HG02981 (cell line): Measurements from ENCODE around the gene TIGD3.

Experiments
- ATAC-seq: cut with Tn5 transposase; IDR thresholded peaks from one replicate; pipeline ENCODE4 v1.9.1; 2021; ENCODE audit warnings: mild to moderate bottlenecking, moderate library complexity; ENCODE audit not compliant: unreplicated experiment

TIGD3 gene

GRCh38 chr11:65366340-65366773, 11.8 kb downstream of the TIGD3 start:
- ATAC-seq, result no peak

DNA sequence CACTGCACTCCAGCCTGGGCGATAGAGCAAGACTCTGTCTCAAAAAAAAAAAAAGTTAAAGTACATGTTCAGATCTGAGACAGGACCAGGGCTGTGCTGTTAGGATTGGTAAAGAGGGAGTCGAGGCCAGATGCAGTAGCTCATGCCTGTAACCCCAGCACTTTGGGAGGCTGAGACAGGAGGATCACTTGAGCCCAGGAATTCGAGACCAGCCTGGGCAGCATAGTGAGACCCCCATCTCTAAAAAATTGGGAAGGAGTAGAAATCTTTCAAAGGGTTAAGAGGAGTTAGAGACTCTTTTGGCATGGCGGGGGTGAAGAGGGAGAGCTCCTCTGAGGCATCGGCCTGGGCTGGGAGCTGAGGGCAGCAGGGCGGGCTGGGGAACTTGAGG, 16.1 kb downstream of the TIGD3 start:
- ATAC-seq, result no peak

GRCh38 chr11:65373839-65374580, 19.5 kb downstream of the TIGD3 start:
- no peak for ATAC-seq

DNA sequence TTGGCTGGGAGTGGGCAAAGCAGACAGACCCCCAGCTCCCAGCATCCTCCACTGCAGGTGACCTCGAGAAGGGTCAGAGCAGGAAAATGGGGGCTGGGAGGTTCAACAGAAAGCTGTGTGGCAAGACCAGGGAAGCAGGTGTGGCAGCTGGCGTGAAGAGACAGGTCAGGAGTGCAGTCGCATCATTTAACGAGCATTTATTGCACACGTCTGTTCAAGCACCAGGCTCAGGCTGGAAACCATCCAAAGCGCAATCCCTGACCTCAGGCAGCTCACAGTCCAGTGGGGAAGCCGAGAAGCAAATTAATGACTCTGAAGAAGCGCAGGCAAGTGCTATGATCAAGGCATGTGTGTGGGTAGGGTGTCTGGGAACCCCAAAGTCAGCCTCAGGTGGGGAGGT, 20.5 kb downstream of the TIGD3 start:
- ATAC-seq, result no peak

- ATAC-seq, result no peak
Observed at GRCh38 chr11:65376138-65376713, 21.7 kb downstream of the TIGD3 start.

GRCh38 chr11:65377036-65377435, 22.5 kb downstream of the TIGD3 start:
- ATAC-seq, result no peak

DNA sequence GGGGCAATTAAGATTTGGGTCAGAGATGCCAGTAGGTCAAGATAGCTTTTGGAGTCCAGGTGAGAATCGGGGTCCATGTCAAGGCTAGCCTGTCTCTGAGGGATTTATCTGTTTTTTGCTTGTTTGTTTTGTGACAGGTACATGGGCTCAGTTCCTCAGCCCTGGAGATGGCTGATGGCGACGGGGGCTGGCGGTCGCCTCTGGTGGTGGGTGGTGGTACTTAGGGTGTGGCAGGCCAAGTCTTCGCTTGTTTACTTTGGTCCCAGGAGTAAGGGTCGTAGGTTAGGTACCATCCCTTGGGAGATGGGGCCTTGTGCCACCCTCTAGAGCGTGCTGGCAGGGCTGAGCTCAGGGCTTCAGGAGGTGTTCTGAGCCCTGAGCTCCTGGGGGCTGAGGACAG, 23.2 kb downstream of the TIGD3 start:
- no peak for ATAC-seq

DNA sequence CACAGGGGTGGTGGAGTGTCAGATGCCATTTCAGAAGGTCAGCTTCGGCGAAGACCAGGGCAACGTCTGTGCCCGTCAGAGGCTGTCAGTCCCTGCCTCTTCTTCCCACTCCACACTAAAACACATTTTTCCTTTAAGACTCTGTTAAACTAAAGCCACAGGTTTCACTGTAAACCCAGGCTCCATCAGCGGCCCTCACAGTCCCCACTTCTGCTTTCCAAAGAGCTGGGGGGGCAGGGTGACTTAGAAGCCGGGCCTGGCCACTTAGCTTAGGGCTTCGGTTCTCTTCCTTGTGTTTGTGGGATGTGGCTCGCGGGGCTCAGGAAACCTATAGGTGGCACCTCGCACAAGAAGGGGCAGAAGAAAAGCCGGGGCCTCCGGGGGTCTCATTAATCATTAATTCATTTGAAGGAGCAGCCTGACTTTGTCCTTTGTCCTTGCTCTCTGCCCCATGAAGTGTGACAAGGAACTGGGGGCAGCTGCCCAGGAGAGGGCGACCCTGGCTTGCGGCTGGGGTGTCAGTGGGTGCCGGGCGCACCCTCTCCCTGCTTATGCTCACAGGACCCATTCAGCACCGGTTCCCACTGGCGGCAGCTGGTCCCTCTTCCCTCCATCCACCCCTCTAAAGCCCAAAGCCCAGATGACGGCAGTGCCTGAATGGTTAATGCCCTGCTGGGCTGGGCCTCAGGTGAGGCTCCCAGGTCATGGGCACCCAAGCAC, 23.8 kb downstream of the TIGD3 start:
- ATAC-seq, result no peak

DNA sequence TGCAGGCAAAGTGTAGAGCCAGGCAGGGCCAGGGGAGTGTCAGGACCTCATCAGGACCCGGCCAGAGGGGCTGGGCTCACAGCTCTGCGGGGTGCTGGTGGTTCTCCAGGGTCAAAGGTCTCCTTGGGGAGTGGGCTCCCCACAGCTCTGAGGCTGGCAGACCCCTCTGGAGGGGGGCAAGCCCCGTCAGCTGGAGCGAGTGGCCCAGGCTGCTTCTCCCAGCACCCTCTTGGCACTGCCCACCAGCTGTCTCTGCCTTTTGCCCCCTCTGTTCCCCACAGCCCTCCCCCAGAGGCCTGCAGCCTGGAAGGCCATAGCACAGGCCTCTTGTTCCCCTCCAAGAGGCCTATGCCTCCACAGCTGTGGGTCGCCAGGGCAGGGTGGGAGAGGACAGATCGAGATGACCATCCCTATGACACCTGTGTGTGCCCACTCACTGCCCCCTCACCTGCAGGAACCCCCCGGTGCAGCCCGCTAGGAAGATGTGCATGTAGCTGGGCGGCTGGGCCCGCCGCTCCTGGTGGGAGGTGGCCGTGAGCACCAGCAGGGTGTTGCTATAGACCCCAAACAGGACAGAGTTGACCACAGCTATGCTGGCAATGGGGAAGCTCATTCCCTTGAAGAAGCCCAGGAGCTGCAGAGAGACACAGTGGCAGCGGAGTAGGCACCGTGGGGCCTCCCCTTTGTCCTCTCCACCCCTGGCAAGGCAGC, 24.5 kb downstream of the TIGD3 start:
- no peak for ATAC-seq

GRCh38 chr11:65379698-65380459, 25.3 kb downstream of the TIGD3 start:
- no peak for ATAC-seq

- ATAC-seq, result no peak
Observed at GRCh38 chr11:65380460-65381119, 26.0 kb downstream of the TIGD3 start.

DNA sequence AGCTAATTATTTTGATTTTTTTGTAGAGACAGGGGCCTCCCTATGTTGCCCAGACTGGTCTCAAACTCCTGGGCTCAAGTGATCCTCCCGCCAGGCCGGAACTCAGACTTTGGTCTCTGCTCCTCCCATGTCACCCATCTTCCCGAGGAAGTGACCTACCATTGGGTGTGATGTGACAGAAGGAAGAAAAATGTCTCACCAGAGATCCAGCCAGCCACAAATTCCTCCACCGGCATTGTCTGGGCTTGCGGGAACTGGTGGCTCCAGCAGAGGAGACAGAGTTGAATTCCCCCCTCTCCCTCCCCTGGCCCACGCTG, 27.1 kb downstream of the TIGD3 start:
- ATAC-seq, result peak; percentile 2

- ATAC-seq, result peak; percentile 51
Observed at GRCh38 chr11:65382033-65382803, 27.7 kb downstream of the TIGD3 start, which contains the start of gene SLC25A45. SLC25A45 (minus strand) TSS chr11:65382646; CDS start chr11:65381951, 695 bp downstream.

- no peak for ATAC-seq
Observed at GRCh38 chr11:65382804-65383368, 28.3 kb downstream of the TIGD3 start.

- no peak for ATAC-seq
Observed at GRCh38 chr11:65383778-65384177, 29.2 kb downstream of the TIGD3 start.

GRCh38 chr11:65384301-65384889, 29.8 kb downstream of the TIGD3 start:
- no peak for ATAC-seq

- no peak for ATAC-seq
Observed at GRCh38 chr11:65386307-65387140, 32.0 kb downstream of the TIGD3 start, which contains the start of gene FRMD8. FRMD8 (plus strand) TSS chr11:65386637; CDS start chr11:65387037, 400 bp downstream.

GRCh38 chr11:65388731-65389130, 34.2 kb downstream of the TIGD3 start:
- ATAC-seq, result no peak
